Esophagus muscularis mucosa (tissue), 4 donors: Measurements from ENCODE around the gene PHF23. TPM values are rescaled to one million over a fixed set of nuclear protein-coding genes. Genes with fewer than 3 reads are reported as not detected.

Source experiments
- DNase-seq: peaks from one replicate; pipeline ENCODE4 v3.0.0-alpha.2; 2017; ENCODE audit errors: extremely low spot score
- H3K27ac ChIP-seq, 4 donors: fragments of 200-600 bp; sonication (generic); replicated peaks in 1 of 4; 1 replicate in 3 of 4; 2 replicates in 1 of 4; pipeline ENCODE4 v1.5.1; 2016 to 2019; ENCODE audit warnings: mild to moderate bottlenecking in 1 of 4
- H3K27me3 ChIP-seq, 4 donors: fragments of 200-600 bp; sonication (generic); one replicate each; pipeline versions ENCODE4 v1.5.1 to v1.6.0; 2016 to 2019
- H3K36me3 ChIP-seq, 4 donors: fragments of 200-600 bp; sonication (generic); one replicate each; pipeline ENCODE4 v1.5.1; 2016 to 2019
- H3K4me1 ChIP-seq, 4 donors: fragments of 200-600 bp; sonication (generic); one replicate each; pipeline ENCODE4 v1.5.1; 2016 to 2019
- H3K4me3 ChIP-seq, 4 donors: fragments of 200-600 bp; sonication (generic); 1 replicate in 2 of 4; 2 replicates in 2 of 4; pipeline ENCODE4 v1.5.1; 2016 to 2019; ENCODE audit warnings: mild to moderate bottlenecking in 4 of 4, moderate library complexity in 1 of 4
- H3K9me3 ChIP-seq, 4 donors: fragments of 200-600 bp; sonication (generic); 1 replicate in 3 of 4; 2 replicates in 1 of 4; pipeline ENCODE4 v1.5.1; 2016 to 2019
- CTCF ChIP-seq, 3 experiments: fragments of 200-600 bp in 2 of 3; fragments of 450-650 bp in 1 of 3; sonication (generic) in 2 of 3; IDR thresholded peaks; one replicate each; pipeline ENCODE4 v1.5.1; 2017 to 2019; ENCODE audit warnings: antibody characterized with exemption in 3 of 3, mild to moderate bottlenecking in 2 of 3, moderate library complexity in 1 of 3
- EP300 ChIP-seq: sonication (generic); formaldehyde crosslinking; IDR thresholded peaks from one replicate; pipeline ENCODE4 v1.6.1; 2017; ENCODE audit warnings: antibody characterized with exemption
- POLR2A ChIP-seq: fragments of 450-650 bp; IDR thresholded peaks from one replicate; pipeline ENCODE4 v1.6.1; 2017; ENCODE audit warnings: antibody characterized with exemption, moderate library complexity, mild to moderate bottlenecking, low read depth
- POLR2AphosphoS5 ChIP-seq, 2 donors: sonication (generic); formaldehyde crosslinking; IDR thresholded peaks; one replicate each; pipeline ENCODE4 v1.6.1; 2017; ENCODE audit warnings: antibody characterized with exemption in 2 of 2
- WGBS: methylation state at CpG from one replicate; pipeline ENCODE4 v1.1.5; 2018; 5-methylcytosine and 5-hydroxymethylcytosine counted together
- intact Hi-C: fragments of 100-400 bp; cut with DNase I; formaldehyde crosslinking; loops from one replicate; pipeline ENCODE4 v1.15.1; 2023
- total RNA-seq, 4 donors: library from RNA; depleted of rRNA; stranded (reverse); fragments of >200 nt; gene quantifications; one replicate each; pipeline versions ENCODE4 v1.1.0 to v1.2.1, GENCODE V29; 2016

Gene PHF23
- total RNA-seq, 4 donors from 2014 or later = 21.6 to 38.1 (median 24.8) TPM

GRCh38 chr17:7242717-7243452, 3.6 kb upstream of the PHF23 start:
- TF ChIP-seq POLR2A = peak; percentile 58
- TF ChIP-seq CTCF (IDR thresholded peaks at IDR 0.05) = peak in 1 of 3 experiments; percentile 9
- no peak for TF ChIP-seq EP300
- TF ChIP-seq POLR2AphosphoS5 (IDR thresholded peaks at IDR 0.05) = peak; percentile 94 to 98
- peaks cover 29 to 38% (median 35%) of the 10 kb centered on the region in 4 donors for H3K4me1 ChIP-seq
- H3K36me3 ChIP-seq = peaks cover 34 to 50% (median 49%) of the 10 kb centered on the region in 4 donors
- no peaks in the 10 kb centered on the region for H3K27me3 ChIP-seq
- H3K27ac ChIP-seq = peak overlapping the region; percentile 97 to 99 (median 97)
- peak overlapping the region; percentile 86 to 98 (median 92) for H3K4me3 ChIP-seq
- no peaks in the 10 kb centered on the region for H3K9me3 ChIP-seq
- 1% methylated on average over 47 of the region's 49 CpGs for WGBS
- intact Hi-C loops = no loop called here
- peak; percentile 99 for DNase-seq

GRCh38 chr17:7241783-7242716, 2.8 kb upstream of the PHF23 start, which contains the start of gene GABARAP:
TSS of gene GABARAP (minus strand) at chr17:7242449. CDS start at chr17:7242330, 119 bp downstream.
- peaks cover 34 to 42% (median 40%) of the 10 kb centered on the region in 4 donors for H3K4me1 ChIP-seq
- H3K27ac ChIP-seq = peak within 1 kb of the TSS; percentile 97 to 99 (median 97)
- WGBS = under 1% methylated on average over 56 of the region's 62 CpGs
- peaks cover 32 to 52% (median 48%) of the 10 kb centered on the region in 4 donors for H3K36me3 ChIP-seq
- no peaks in the 10 kb centered on the region for H3K27me3 ChIP-seq
- H3K9me3 ChIP-seq = no peaks in the 10 kb centered on the region
- DNase-seq = peak; percentile 99
- intact Hi-C loops = no loop called here
- H3K4me3 ChIP-seq = peak within 1 kb of the TSS; percentile 86 to 98 (median 92)
- peak; percentile 60 to 81 for TF ChIP-seq POLR2AphosphoS5 (IDR thresholded peaks at IDR 0.05)
- TF ChIP-seq CTCF (IDR thresholded peaks at IDR 0.05) = no peak
- TF ChIP-seq POLR2A = peak; percentile 78
- no peak for TF ChIP-seq EP300

GRCh38 chr17:7241090-7241733, 2.0 kb upstream of the PHF23 start:
- WGBS = 40% methylated on average over 9 of the region's 9 CpGs
- Histone ChIP-seq H3K36me3 (peaks cover 29 to 52% (median 46%) of the 10 kb centered on the region in 4 donors), H3K4me3 (peak overlapping the region; percentile 86 to 98 (median 92)), H3K27me3 (no peaks in the 10 kb centered on the region), H3K27ac (peak overlapping the region; percentile 97 to 99 (median 97)), H3K9me3 (no peaks in the 10 kb centered on the region), H3K4me1 (peaks cover 35 to 51% (median 48%) of the 10 kb centered on the region in 4 donors)
- no peak for TF ChIP-seq POLR2A
- no peak for TF ChIP-seq POLR2AphosphoS5 (IDR thresholded peaks at IDR 0.05)
- no peak for TF ChIP-seq CTCF (IDR thresholded peaks at IDR 0.05)
- no peak for TF ChIP-seq EP300
- intact Hi-C loops = no loop called here
- DNase-seq = no peak

GRCh38 chr17:7240375-7240774, 1.1 kb upstream of the PHF23 start:
- no peak for DNase-seq
- Histone ChIP-seq H3K4me3 (peak overlapping the region in 3 of 4 donors; percentile 90 to 98 (median 94)), H3K27ac (peak overlapping the region; percentile 97 to 99 (median 97)), H3K27me3 (no peaks in the 10 kb centered on the region), H3K9me3 (no peaks in the 10 kb centered on the region), H3K36me3 (peaks cover 25 to 52% (median 46%) of the 10 kb centered on the region in 4 donors), H3K4me1 (peaks cover 35 to 59% (median 56%) of the 10 kb centered on the region in 4 donors)
- intact Hi-C loops = no loop called here
- WGBS = 57% methylated on average over 4 of the region's 4 CpGs
- no peak for TF ChIP-seq CTCF (IDR thresholded peaks at IDR 0.05)
- TF ChIP-seq POLR2A = no peak
- TF ChIP-seq EP300 = no peak
- TF ChIP-seq POLR2AphosphoS5 (IDR thresholded peaks at IDR 0.05) = no peak
